K562 treated with DMSO at 1 percent for 4 hours (cell line): ENCODE measurements around the gene UTY. TPM values are rescaled to one million over a fixed set of nuclear protein-coding genes. Genes with fewer than 3 reads are reported as not detected.

ENCODE experiments used
- total RNA-seq: library from RNA; unstranded; fragments of 300-600 nt; gene quantifications from 2 replicates; pipeline ENCODE4 v1.2.3, GENCODE V29; 2022; ENCODE audit not compliant: insufficient read depth

The UTY gene
- not detected in 2 replicates for total RNA-seq

GRCh38 chrY:13479828-13480227 is at the start of gene UTY:
Gene UTY (minus strand): TSS chrY:13480033. CDS start chrY:13479665, 368 bp downstream.

Other genes with a start within 250 kb of the UTY start
- not detected in 2 replicates for gene TMSB4Y, start 223.9 kb upstream of the UTY start, total RNA-seq